GM18861 (cell line): Measurements from ENCODE around the gene ZNF81.
"Not testable (repeated sequence)": the region's sequence is repeated elsewhere in the genome, so short reads cannot be mapped to it uniquely, and the experiment has no call there.

Experiments
- ATAC-seq: cut with Tn5 transposase; IDR thresholded peaks from one replicate; pipeline ENCODE4 v1.9.1; 2021; ENCODE audit not compliant: unreplicated experiment

ZNF81 gene

DNA sequence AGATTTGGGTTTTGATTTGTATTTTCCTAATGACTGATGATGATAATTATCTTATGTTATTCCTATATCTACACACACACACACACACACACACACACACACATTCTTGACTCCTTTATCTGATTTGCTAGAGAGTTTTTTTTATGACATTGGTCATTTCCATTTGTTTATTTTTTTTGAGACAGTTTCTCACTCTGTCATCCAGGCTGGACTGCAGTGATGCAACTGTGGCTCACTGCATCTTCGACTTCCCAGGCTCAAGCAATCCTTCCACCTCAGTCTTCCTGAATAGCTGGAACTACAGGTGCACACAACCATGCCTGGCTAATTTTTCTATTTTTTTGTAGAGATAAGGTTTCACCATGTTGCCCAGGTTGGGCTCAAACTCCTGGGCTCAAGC is 6.7 kb downstream of the ZNF81 start:
- ATAC-seq: no peak

- ATAC-seq: no peak
Observed at GRCh38 chrX:47844117-47844516, 7.4 kb downstream of the ZNF81 start.

DNA sequence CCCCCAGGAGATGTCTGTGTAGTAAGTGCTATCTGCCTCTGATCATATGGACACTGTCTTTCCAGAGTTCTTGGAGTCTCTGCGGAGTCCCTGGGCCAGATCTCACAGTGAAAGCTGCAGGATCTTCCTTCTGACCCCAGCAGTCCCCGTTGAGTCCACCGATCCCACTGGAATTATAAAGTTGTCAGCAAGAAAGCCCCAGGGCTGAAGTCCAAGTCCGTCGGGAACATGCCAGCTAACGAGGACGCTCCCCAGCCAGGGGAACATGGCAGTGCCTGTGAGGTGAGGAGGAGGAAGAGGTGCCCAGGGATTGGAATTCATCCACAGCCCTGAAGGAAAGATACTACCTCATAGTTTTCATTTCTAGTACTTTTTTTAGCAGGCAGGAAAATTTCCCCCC is 9.3 kb downstream of the ZNF81 start:
- no peak for ATAC-seq

GRCh38 chrX:47849778-47850177 is 13.1 kb downstream of the ZNF81 start:
- no peak for ATAC-seq

DNA sequence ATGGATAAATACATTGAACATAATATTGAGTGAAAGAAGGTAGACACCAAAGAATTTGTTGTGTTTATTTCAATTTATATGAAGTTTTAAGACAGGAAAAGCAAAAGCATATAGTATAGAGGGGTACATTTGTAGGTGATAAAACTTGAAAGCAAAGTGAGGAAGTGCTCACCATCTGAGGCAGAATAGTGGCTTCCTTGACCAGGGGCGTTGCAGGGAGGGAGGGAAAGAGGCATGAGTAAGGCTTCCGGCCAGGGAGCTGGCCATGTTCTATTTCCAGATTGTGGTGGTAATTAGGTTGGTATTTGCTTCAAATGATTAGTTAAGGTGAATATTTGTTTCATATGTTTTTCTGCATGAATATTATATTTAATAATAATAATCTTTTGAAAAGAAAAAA is 13.7 kb downstream of the ZNF81 start:
- ATAC-seq: not testable (repeated sequence)

- ATAC-seq: no peak
Observed at GRCh38 chrX:47850901-47851300, 14.2 kb downstream of the ZNF81 start.

- no peak for ATAC-seq
Observed at GRCh38 chrX:47854474-47854873, 17.8 kb downstream of the ZNF81 start.

DNA sequence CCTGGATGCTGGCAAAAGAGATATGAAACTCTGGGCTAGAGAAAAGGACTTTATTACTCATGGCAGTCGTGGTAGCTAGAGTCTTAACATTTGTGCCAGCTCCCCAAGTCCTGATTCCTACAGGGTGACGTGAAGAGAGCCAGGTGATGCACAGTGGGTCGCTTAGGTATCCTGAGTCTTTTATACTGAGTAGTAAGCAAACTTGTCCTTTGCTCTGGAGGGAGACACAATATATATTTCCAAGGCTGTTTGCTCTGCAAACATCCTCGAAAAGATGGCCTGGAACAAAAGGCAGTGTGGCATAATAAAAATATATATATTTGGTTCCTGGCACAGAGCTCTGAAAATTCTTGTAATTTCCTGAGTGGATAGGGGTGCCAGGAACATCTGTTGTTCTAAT is 23.0 kb downstream of the ZNF81 start:
- no peak for ATAC-seq

- no peak for ATAC-seq
Observed at GRCh38 chrX:47862680-47863079, 26.0 kb downstream of the ZNF81 start.

GRCh38 chrX:47863187-47863586 is 26.5 kb downstream of the ZNF81 start:
- ATAC-seq: no peak

GRCh38 chrX:47864300-47864699 is 27.6 kb downstream of the ZNF81 start:
- no peak for ATAC-seq

DNA sequence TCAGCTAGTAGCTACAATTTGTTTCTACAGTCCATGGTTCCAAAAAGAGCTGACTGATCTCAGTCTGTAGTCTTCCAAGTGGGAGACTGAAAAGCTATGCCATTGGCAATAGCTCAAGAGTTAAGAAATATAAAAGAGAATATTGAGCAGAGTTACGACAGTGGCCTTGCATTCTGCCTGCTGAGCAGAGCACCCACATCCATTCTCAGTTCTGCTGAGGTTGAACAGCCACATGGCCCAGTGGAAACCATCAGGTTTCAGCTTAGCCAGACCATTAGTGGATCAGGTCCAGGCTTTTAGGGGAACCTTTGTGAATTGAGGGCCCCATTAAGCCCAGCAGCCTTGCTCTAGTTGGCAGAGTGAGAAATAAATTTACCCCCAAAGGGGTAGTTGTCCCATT is 28.1 kb downstream of the ZNF81 start:
- no peak for ATAC-seq

- ATAC-seq: no peak
Observed at GRCh38 chrX:47873123-47873522, 36.4 kb downstream of the ZNF81 start.

- peak; percentile 48 for ATAC-seq
Observed at GRCh38 chrX:47877327-47877726, 40.6 kb downstream of the ZNF81 start.

- no peak for ATAC-seq
Observed at GRCh38 chrX:47878198-47878597, 41.5 kb downstream of the ZNF81 start.

DNA sequence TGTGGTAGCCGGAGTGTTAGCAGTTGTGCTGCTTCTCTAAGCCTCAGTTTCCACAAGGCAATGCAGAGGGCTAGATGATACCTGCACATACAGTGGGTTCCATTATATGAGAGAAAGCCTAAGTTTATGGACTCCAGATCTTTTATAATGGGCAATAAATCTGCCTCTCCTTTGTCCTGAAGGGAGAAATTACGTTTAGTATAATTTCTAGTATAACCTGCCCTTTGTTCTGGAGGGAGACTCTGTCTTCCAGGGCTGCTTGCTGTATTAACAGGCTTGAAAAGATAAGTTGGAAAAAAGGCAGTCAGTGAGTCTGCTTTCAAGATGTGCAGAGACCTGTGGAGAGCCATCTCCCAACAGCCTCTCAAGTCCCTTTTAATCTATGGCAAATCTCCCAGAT is 42.8 kb downstream of the ZNF81 start:
- ATAC-seq: no peak

DNA sequence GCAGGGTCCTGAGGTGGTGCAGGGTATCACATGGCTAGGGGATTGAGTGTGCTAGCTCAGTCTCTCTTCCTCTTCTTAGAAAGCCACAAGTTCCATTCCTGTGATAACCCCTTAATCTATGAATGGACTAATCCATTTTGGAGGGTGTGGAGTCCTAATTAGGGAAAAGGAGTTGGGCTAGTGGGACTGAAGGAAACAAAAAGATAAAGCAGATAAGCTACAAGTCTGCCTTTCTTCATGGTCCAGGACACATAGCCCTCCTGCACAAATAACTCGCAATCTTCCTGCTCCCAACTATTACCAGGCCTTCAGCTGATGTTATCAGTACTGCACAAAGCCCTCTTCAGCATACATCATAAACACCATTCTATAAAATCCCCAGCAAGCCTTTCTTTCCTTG is 44.2 kb downstream of the ZNF81 start:
- ATAC-seq: no peak

GRCh38 chrX:47885501-47885900 is 48.8 kb downstream of the ZNF81 start:
- ATAC-seq: no peak

DNA sequence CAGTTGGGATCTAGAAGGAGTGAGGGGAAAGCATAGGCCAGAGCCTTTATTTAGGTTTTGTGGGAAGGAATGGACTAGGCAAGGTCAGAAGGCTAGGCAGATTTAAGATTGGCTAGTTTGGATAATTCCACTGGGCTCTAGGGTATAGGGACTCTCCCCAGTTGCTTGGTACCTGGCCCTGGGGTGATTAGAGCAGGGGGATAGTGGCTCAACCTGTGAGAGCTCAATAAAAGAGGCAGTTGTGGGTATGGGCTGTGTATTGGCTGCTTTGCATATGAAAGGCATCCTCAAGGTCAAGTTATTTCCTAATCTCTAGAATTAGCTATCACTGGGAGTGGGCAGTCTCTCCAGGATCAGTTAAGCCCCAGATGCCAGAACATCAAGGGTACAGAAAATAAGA is 61.3 kb downstream of the ZNF81 start:
- no peak for ATAC-seq

GRCh38 chrX:47900833-47901232 is 64.1 kb downstream of the ZNF81 start:
- no peak for ATAC-seq

DNA sequence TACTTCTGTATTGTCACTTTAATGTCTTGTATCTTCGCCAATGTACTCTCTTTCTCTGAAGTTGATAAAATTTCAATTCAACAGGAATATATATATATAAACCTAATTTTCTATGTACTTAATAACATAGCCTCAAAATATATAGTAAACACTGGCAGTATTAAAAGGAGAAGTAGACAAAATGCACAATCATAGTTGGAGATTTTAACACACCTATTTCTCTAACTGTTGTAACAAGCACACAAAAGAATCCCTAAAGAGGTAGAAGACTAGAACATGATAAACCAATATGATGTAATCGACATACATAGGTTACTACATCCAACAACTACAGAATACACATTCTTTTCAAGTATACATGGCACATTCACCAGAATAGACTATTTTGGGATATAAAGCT is 65.5 kb downstream of the ZNF81 start:
- ATAC-seq: no peak

- no peak for ATAC-seq
Observed at GRCh38 chrX:47915886-47916493, 79.3 kb downstream of the ZNF81 start.

DNA sequence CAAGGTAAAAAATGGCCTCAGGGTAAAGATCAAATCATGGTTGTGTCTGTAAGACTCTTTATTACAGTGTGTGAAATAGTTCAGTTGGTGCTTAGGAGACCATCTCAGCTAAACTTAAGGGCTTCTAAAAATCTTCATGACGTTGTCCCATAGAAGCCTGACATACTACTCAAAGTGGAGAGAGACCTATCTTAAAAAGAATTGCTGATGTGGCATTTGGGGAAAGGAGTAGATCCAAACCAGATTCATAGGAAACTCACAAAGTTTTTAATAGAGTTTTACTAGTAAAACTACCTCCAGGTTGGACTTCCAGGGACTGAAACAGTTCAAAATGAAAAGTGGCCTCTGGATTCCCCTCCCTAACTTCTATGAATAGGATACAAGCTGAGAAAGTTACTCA is 81.6 kb downstream of the ZNF81 start:
- ATAC-seq: no peak

DNA sequence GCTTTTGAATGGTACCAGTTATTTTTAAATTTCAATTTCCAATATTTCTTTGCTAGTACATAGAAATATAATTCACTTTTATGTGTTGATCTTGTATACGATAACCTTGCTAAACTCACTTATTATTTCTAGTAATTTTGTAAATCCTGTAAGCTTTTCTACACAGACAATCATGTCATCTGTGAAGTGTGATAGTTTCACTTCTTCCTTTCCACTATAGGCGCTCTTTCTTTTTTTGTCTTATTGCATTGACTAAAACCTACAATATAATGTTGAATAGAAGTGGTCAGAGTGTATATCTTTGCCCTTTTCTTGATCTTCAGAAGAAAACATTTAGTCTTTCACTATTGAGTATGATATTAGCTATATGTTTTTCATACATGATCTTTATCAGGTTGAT is 90.5 kb downstream of the ZNF81 start:
- no peak for ATAC-seq
